ENCODE results near the gene DIS3L2. TPM values are rescaled to one million over a fixed set of nuclear protein-coding genes. Genes with fewer than 3 reads are reported as not detected.
"Not testable (repeated sequence)": the region's sequence is repeated elsewhere in the genome, so short reads cannot be mapped to it uniquely, and the experiment has no call there.

DIS3L2 gene
- total RNA-seq, 1 experiment from 2014 or later, result 33.1 TPM

DNA sequence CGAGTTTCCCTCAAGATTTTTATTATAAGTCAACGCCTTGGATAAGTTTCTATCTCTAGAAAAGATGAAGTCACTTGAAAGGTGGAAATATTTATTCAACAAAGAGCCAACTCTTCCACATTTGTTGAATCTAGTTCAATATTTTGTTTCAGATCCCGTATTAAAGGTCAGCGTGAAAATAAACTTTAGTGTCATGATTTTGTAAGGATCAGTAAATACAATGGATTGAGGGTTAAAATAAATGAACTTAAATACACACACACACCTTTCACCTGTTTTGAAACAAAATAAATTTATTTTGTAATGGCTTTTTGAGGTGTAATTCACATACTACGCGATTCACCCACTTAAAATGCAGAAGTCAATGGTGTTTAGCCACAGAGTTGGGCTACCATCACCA lies 19.3 kb upstream of the DIS3L2 start:
- in situ Hi-C loops (cut with HindIII; ENCODE audit: low sequenced_read_pairs), result no loop called here
- DNase-seq (ENCODE audit: low spot score), result no peak

DNA sequence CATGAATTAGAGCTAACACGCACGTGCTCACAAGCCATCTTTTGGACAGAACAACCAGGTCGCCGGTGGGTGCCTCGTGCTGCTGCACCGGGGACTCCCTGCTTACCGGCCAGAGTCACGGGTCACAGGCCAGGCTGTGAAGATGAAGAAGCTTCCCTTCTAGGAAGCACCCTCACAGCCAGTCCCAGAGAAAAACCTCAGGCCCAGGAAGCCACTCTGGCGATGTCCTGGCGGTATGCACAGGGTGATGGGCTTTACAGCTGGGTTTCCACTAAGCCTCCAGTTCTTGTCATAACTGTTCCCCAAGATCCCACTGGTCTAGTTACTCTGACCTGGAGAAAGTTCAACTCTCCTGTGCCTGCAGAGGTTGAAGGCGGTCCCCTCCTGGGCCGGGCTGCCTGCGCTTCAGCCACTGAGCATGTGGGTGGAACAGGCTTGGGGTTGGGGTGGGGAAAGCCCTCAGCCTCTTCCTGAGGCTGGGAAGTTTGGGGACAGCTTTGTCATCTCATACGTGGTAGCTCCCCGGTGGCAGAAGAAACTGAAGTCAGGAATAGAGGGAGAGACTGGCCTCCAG lies 15.2 kb upstream of the DIS3L2 start:
- no peak for DNase-seq (ENCODE audit: low spot score)
- in situ Hi-C loops (cut with HindIII; ENCODE audit: low sequenced_read_pairs), result no loop called here

GRCh38 chr2:231947112-231947511 lies 14.4 kb upstream of the DIS3L2 start:
- DNase-seq (ENCODE audit: low spot score); in situ Hi-C loops (cut with HindIII; ENCODE audit: low sequenced_read_pairs): not testable (repeated sequence)

GRCh38 chr2:231947694-231948093 lies 13.8 kb upstream of the DIS3L2 start:
- in situ Hi-C loops (cut with HindIII; ENCODE audit: low sequenced_read_pairs), result no loop called here
- no peak for DNase-seq (ENCODE audit: low spot score)

DNA sequence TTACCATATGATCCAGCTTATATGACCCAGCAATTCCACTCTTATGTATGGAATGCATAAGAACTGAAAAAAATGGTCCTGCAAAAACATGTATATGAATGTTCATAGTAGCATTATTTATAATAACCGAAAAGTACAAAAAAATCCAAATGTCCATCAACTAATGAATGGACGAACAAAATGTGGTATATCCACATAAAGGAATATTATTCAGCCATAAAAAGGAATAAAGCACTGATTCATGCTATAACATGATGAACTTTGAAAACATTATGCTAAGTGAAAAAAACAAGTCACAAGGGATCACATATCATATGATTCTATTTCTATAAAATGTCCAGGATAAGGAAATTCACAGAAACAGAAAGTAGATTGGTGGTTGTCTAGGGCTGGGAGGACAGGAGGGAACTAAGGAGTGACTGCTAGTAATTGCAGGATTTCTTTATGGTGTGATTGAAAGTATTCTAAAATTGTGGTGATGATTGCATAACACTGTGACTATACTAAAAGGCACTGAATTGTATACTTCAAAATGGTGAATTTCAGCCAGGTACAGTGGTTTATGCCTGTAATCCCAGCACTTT lies 10.0 kb upstream of the DIS3L2 start:
- in situ Hi-C loops (cut with HindIII; ENCODE audit: low sequenced_read_pairs), result no loop called here
- no peak for DNase-seq (ENCODE audit: low spot score)

DNA sequence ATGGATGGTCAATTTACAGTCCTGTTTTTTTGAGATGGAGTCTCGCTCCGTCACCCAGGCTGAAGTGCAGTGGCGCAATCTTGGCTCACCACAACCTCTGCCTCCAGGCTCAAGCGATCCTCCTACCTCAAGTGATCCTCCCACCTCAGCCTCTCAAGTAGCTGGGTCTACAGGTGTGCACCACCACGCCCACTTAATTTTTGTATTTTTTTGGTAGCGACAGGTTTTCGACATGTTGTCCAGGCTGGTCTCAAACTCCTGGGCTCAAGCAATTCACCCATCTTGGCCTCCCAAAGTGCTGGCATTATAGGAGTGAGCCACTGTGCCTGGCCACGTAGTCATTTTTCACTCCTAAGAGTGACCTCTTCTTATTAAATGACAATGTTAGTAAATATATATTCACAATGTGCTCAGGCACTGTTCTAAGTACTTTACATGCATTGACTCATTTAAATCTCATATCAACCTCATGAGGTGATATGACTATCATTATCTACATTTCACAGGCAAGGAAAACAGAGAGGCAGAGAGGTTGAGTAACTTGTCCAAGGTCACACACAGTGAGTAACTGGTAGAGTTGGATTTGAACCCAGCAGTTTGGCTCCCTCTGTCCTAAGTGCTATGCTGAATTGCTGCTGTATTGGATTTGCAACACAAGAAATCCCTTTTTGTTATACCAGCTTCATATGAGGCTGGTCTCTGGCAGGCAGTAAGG lies 5.6 kb upstream of the DIS3L2 start:
- in situ Hi-C loops (cut with HindIII; ENCODE audit: low sequenced_read_pairs), result no loop called here

GRCh38 chr2:231957913-231958763 lies 3.4 kb upstream of the DIS3L2 start:
- no peak for DNase-seq (ENCODE audit: low spot score)
- in situ Hi-C loops (cut with HindIII; ENCODE audit: low sequenced_read_pairs), result no loop called here

More for the DNA sequence above, 5.6 kb upstream of the DIS3L2 start:
- DNase-seq (ENCODE audit: low spot score), result no peak

DNA sequence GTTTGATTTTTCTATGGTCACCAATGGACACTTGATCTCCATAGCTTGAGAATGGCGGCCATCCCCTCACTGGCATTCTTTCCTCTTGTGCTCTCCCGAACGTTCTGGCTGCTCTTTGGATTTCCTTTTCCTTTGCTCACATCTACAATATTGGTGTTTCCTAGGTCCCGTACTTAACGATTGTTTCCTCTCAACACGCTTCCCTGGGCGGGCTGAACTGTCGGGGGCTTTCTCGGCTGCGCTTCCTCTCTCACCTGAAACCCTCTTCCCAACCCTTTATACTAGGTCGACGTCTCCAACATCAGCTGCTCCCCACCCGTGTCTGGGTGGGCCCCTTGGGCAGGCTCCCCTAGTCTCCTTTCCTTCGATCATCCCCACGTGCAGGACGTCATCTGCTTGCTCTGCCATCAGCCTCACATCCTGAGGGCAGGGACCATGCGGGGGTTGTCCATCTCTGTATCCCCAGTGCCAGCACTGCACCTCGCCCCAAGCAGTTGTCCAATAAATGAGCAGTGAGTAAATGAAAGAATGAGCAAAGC lies 634 bp upstream of the DIS3L2 start:
- in situ Hi-C loops (cut with HindIII; ENCODE audit: low sequenced_read_pairs), result no loop called here
- peak; percentile 2 for DNase-seq (ENCODE audit: low spot score)

GRCh38 chr2:231965102-231965501 lies 3.6 kb downstream of the DIS3L2 start:
- in situ Hi-C loops (cut with HindIII; ENCODE audit: low sequenced_read_pairs), result no loop called here
- no peak for DNase-seq (ENCODE audit: low spot score)

- no peak for DNase-seq (ENCODE audit: low spot score)
- in situ Hi-C loops (cut with HindIII; ENCODE audit: low sequenced_read_pairs), result no loop called here
Observed at GRCh38 chr2:231966886-231967285, 5.4 kb downstream of the DIS3L2 start.

DNA sequence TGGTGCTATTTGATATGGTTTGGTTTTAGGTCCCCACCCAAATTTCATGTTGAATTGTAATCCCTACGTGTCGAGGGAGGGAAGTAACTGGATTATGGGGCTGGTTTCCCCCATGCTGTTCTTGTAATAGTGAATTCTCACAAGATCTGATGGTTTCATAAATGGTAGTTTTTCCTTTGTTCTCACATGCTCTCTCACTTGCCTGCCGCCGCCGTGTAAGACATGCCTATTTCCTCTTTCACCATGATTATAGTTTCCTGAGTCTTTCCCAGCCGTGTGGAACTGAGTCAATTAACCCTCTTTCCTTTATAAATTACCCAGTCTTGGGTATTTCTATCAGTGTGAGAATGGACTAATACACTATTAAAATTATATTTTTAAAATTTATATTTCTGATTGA lies 7.3 kb downstream of the DIS3L2 start:
- no peak for DNase-seq (ENCODE audit: low spot score)
- in situ Hi-C loops (cut with HindIII; ENCODE audit: low sequenced_read_pairs), result no loop called here

DNA sequence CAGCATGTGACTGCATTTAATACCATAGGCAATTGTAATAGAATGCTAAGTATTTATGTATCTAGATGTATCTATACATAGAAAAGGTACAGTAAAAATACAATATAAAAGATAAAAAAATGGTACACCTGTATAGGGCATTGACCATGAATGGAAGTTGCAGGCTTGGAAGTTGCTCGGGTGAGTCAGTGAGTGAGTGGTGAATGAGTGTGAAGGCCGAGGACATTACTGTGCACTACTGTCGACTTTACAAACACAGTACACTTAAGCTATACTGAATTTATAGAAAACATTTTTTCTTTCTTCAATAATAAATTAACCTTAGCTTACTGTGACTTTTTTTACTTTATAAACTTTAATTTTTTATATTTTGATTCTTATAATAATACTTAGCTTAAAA lies 8.9 kb downstream of the DIS3L2 start:
- in situ Hi-C loops (cut with HindIII; ENCODE audit: low sequenced_read_pairs), result no loop called here
- no peak for DNase-seq (ENCODE audit: low spot score)

DNA sequence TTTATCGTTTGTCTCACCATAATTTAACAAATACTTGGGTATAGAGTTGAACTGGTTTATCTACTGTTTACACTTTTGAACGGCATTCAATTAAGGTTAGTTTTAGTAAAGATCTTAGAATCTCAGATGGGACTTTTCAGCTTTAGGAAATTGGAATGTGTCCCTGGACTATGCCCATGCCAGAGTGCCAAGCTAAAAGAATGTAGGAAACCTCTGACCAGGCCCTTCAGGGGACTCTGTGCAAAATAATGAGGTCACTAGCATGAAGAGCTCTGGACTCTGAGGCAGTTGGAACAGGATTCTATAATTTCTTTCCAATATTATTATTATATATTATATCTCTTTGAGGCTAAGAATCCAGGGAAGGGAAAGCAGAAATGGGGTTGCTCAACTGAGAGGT lies 13.5 kb downstream of the DIS3L2 start:
- in situ Hi-C loops (cut with HindIII; ENCODE audit: low sequenced_read_pairs), result no loop called here
- no peak for DNase-seq (ENCODE audit: low spot score)

DNA sequence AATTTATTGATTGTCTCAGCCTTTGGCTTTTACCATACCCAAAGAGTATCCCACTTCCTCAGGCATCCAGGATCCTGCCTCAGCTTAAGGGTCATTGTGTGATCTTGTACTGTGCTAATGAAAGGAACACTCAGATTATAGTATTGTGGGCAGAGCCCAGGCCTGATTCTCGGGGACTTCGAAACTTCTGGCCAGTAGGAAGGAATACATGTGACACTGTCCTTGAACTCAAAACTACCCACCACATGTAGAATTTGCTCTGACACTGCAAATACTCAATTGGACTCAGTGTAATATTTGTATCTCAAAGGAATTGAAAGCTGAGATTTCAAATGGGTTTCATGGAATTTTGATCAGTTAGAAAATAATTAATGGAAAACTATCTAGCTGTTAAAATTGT lies 15.9 kb downstream of the DIS3L2 start:
- in situ Hi-C loops (cut with HindIII; ENCODE audit: low sequenced_read_pairs), result no loop called here
- no peak for DNase-seq (ENCODE audit: low spot score)

GRCh38 chr2:231984992-231985391 lies 23.5 kb downstream of the DIS3L2 start:
- in situ Hi-C loops (cut with HindIII; ENCODE audit: low sequenced_read_pairs), result no loop called here
- no peak for DNase-seq (ENCODE audit: low spot score)

DNA sequence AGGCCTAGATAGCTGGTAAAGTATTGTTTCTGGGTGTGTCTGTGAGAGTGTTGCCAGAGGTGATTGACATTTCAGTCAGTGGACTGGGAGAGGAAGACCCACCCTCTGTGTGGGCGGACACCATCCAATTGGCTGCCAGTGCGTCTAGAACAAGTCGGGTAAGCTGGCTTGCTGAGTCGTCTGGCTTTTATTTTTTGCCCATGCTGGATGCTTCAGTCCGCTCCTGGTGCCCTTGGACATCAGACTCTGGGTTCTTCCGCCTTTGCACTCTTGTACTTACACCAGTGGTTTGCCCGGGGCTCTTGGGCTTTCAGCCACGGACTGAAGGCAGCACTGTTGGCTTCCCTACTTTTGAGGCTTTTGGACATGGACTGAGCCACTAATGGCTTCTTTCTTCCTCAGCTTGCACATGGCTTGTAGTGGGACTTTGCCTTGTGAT lies 24.3 kb downstream of the DIS3L2 start:
- in situ Hi-C loops (cut with HindIII; ENCODE audit: low sequenced_read_pairs), result no loop called here
- no peak for DNase-seq (ENCODE audit: low spot score)

DNA sequence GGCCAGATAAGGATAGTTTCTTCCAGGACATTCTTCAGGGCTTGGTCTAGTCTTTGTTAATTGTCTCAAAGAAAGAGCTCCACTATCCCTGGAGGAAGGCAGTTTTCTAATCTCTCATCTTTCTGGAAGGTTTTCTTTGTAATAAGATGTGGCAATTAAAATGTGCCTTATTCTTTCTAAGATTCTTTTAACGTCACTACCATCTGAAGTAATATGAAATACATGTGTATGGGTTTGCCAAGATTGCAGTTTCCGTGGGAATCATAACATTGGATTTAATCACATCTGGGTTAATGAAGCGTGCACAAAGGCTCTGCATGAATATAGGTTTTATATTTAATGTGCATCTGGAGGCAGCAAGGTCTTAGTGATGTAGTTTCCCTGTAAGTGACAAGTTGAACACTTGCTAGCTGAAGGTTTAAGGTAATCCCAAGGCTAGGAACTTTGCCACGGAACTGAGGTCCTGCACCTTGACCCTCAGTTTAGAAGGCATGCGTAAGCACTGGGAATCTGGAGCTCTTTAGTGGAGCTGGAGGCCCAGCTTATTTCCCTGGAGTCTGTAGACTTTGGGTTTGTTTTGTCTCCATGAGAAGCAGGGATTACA lies 25.7 kb downstream of the DIS3L2 start:
- in situ Hi-C loops (cut with HindIII; ENCODE audit: low sequenced_read_pairs), result no loop called here
- no peak for DNase-seq (ENCODE audit: low spot score)

DNA sequence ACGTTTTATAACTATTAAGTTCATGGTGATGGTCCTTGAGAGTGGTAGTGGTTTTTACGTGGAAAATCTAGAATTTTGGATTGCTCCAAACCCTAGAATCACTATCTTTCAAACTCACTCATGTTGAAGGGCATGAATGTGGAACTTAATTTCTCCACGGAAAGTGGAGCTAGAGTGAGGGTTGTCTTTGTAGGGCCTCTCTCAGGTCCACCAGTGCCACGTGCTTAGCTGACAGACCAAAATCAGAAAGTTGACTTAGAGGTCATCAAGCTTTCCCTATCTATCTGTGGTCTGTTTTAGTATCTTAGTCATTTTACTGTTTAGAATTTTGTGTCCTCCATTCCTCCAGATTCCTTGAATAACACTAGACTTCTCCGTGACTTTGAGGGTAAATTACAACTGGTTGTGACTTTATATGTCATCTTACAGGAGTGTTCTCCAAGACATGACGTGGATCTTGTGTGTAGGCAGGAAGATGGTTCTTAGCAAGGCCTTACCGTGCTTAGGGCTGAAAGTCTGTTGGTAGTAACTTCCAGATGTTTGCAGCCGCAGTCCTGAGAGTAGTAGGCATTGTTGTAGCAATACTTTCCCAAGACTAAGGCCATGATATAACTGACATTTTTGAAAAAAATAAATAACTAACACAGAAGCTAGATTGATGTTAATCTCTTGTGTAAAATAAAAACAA lies 26.8 kb downstream of the DIS3L2 start:
- in situ Hi-C loops (cut with HindIII; ENCODE audit: low sequenced_read_pairs), result no loop called here
- no peak for DNase-seq (ENCODE audit: low spot score)

DNA sequence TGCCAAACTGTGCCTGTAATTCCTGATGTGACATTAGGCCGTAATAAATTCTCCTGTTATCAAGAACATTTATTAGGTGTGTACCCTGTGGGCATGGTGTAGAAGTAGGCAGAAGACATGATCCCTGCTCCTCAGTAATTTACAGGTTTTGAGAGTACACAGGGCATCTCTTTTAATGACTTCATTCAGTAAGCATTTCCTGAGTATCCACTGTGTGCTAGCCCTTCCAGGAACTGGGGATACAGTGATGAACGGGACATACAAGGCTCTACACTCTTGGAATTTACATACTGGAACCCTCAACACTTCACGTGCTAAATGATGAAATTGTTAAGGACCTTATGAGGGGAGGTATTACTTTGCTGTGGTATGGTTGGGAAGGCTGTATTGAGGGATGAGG lies 30.2 kb downstream of the DIS3L2 start:
- DNase-seq (ENCODE audit: low spot score), result no peak
- in situ Hi-C loops (cut with HindIII; ENCODE audit: low sequenced_read_pairs), result no loop called here

Data from G401 (cell line).